ENCODE results near the gene COL9A3. TPM values are rescaled to one million over a fixed set of nuclear protein-coding genes. Genes with fewer than 3 reads are reported as not detected.

COL9A3 gene
- total and polyA plus RNA-seq, 2 of the 8 experiments (the other 6 are each of a cell fraction or from before 2014, with no cell fraction given), result 21.7 to 80.1 TPM

DNA sequence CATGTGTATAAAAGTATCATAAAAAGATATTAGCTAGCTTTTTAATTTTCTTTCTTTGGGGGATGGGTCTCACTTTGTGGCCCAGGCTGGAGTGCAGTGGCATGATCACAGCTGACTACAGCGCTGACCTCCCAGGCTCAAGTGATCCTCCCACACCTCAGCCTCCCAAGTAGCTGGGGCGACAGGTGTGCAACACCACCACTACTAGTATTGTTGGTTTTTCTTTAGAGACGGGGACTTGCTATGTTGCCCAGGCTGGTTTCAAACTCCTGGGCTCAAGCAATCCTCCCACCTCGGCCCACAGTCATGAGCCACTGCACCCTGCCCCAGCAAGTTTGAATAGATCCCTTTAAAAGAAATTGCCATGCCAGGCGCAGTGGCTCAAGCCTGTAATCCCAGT lies 38.3 kb downstream of the COL9A3 start (continued):
- no peak for TF ChIP-seq RBBP5 (IDR thresholded peaks at IDR 0.05; ENCODE audit: borderline replicate concordance, low read depth, low read length)
- TF ChIP-seq SRF (IDR thresholded peaks at IDR 0.05; ENCODE audit: low read depth, low read length), result no peak
- no peak for TF ChIP-seq SP2 (IDR thresholded peaks at IDR 0.05; ENCODE audit: low read length)
- TF ChIP-seq NRF1 (IDR thresholded peaks at IDR 0.05; ENCODE audit: low read depth, low read length), result no peak
- no peak for TF ChIP-seq HDAC2 (IDR thresholded peaks at IDR 0.05; ENCODE audit: borderline replicate concordance in 1 of 2, low read depth in 2 of 2, low read length in 2 of 2)

Data from H1 (cell line).